GM12891 (cell line): ENCODE measurements around the gene OAT.

Source experiments
- POLR2A ChIP-seq: IDR thresholded peaks from 2 replicates; pipeline ENCODE4 v1.6.1; 2011; ENCODE audit warnings: low read depth, low read length, control low read depth
- POLR2AphosphoS5 ChIP-seq: IDR thresholded peaks from 2 replicates; pipeline ENCODE4 v1.6.1; 2011; ENCODE audit warnings: low read depth, low read length, control low read depth

GRCh38 chr10:124453960-124454610 is 35.4 kb upstream of the OAT start:
- no peak for TF ChIP-seq POLR2A
- no peak for TF ChIP-seq POLR2AphosphoS5
